ENCODE measurements around the gene SLC35G1. TPM values are rescaled to one million over a fixed set of nuclear protein-coding genes. Genes with fewer than 3 reads are reported as not detected.
A peak's percentile ranks its signal among the peaks of the same experiment; 100 is the strongest.

SLC35G1 gene
- total RNA-seq, 6 experiments from 2014 or later: 5.2 to 7.2 (median 5.7) TPM

- Mint-ChIP-seq H3K4me3 (no peak overlapping the region), H3K36me3 (ENCODE audit: low read depth) (no peaks in the 10 kb centered on the region), H3K9me3 (no peaks in the 10 kb centered on the region), H3K4me1 (ENCODE audit: low read depth) (peaks cover 5% of the 10 kb centered on the region; the same call in 1 of the 2 replicates), H3K27ac (no peak overlapping the region), H3K27me3 (ENCODE audit: insufficient read depth) (peaks cover 2% of the 10 kb centered on the region)
- DNase-seq: peak; percentile 38
- TF ChIP-seq CTCF (IDR thresholded peaks at IDR 0.05): peak; percentile 80
Observed at GRCh38 chr10:93916257-93917063, 22.7 kb downstream of the SLC35G1 start.

GRCh38 chr10:93917064-93917391 is 23.2 kb downstream of the SLC35G1 start:
- H3K4me3 Mint-ChIP-seq: no peak overlapping the region
- peaks cover 5% of the 10 kb centered on the region; the same call in 1 of the 2 replicates for H3K4me1 Mint-ChIP-seq (ENCODE audit: low read depth)
- no peak for DNase-seq
- H3K27me3 Mint-ChIP-seq (ENCODE audit: insufficient read depth): peaks cover 2% of the 10 kb centered on the region
- no peaks in the 10 kb centered on the region for H3K36me3 Mint-ChIP-seq (ENCODE audit: low read depth)
- no peaks in the 10 kb centered on the region for H3K9me3 Mint-ChIP-seq
- no peak overlapping the region for H3K27ac Mint-ChIP-seq
- TF ChIP-seq CTCF (IDR thresholded peaks at IDR 0.05): no peak

- no peak for TF ChIP-seq CTCF (IDR thresholded peaks at IDR 0.05)
- no peak overlapping the region for H3K27ac Mint-ChIP-seq
- peaks cover 5% of the 10 kb centered on the region; the same call in 1 of the 2 replicates for H3K4me1 Mint-ChIP-seq (ENCODE audit: low read depth)
- H3K9me3 Mint-ChIP-seq: no peaks in the 10 kb centered on the region
- peaks cover 2% of the 10 kb centered on the region for H3K27me3 Mint-ChIP-seq (ENCODE audit: insufficient read depth)
- DNase-seq: no peak
- no peaks in the 10 kb centered on the region for H3K36me3 Mint-ChIP-seq (ENCODE audit: low read depth)
- no peak overlapping the region for H3K4me3 Mint-ChIP-seq
Observed at GRCh38 chr10:93917821-93918220, 24.0 kb downstream of the SLC35G1 start.

- peaks cover 5% of the 10 kb centered on the region; the same call in 1 of the 2 replicates for H3K4me1 Mint-ChIP-seq (ENCODE audit: low read depth)
- no peak for DNase-seq
- peak; percentile 74 for TF ChIP-seq CTCF (IDR thresholded peaks at IDR 0.05)
- no peaks in the 10 kb centered on the region for H3K9me3 Mint-ChIP-seq
- H3K27ac Mint-ChIP-seq: no peak overlapping the region
- peaks cover 2% of the 10 kb centered on the region; the same call in 1 of the 2 replicates for H3K27me3 Mint-ChIP-seq (ENCODE audit: insufficient read depth)
- H3K36me3 Mint-ChIP-seq (ENCODE audit: low read depth): no peaks in the 10 kb centered on the region
- no peak overlapping the region for H3K4me3 Mint-ChIP-seq
Observed at GRCh38 chr10:93921338-93921737, 27.6 kb downstream of the SLC35G1 start.

GRCh38 chr10:93926613-93927012 is 32.8 kb downstream of the SLC35G1 start:
- Mint-ChIP-seq H3K4me3 (no peak overlapping the region), H3K27ac (no peak overlapping the region), H3K9me3 (peaks cover 15% of the 10 kb centered on the region), H3K27me3 (ENCODE audit: insufficient read depth) (peaks cover 2% of the 10 kb centered on the region; the same call in 1 of the 2 replicates), H3K36me3 (ENCODE audit: low read depth) (peaks cover 5% of the 10 kb centered on the region; the same call in 1 of the 2 replicates), H3K4me1 (ENCODE audit: low read depth) (no peaks in the 10 kb centered on the region)
- TF ChIP-seq CTCF (IDR thresholded peaks at IDR 0.05): no peak
- no peak for DNase-seq

All from HFFc6 (cell line).